HG02571 (cell line): ENCODE results near the gene KATNBL1.

Experiments used
- ATAC-seq: cut with Tn5 transposase; IDR thresholded peaks from one replicate; pipeline ENCODE4 v1.9.1; 2021; ENCODE audit warnings: mild to moderate bottlenecking, moderate library complexity; ENCODE audit not compliant: unreplicated experiment

KATNBL1 gene

GRCh38 chr15:34119291-34119690 is 90.6 kb downstream of the KATNBL1 start:
- ATAC-seq = no peak

GRCh38 chr15:34116620-34117019 is 93.3 kb downstream of the KATNBL1 start:
- no peak for ATAC-seq

GRCh38 chr15:34114739-34115138 is 95.2 kb downstream of the KATNBL1 start:
- ATAC-seq = no peak

- ATAC-seq = no peak
Observed at GRCh38 chr15:34114215-34114614, 95.7 kb downstream of the KATNBL1 start.

- no peak for ATAC-seq
Observed at GRCh38 chr15:34111488-34111887, 98.4 kb downstream of the KATNBL1 start.

GRCh38 chr15:34109797-34110663 is 99.9 kb downstream of the KATNBL1 start:
- ATAC-seq = no peak

- ATAC-seq = no peak
Observed at GRCh38 chr15:34107315-34107714, 102.6 kb downstream of the KATNBL1 start.

- ATAC-seq = no peak
Observed at GRCh38 chr15:34106423-34106822, 103.5 kb downstream of the KATNBL1 start.

GRCh38 chr15:34102175-34102925 is 107.5 kb downstream of the KATNBL1 start:
- ATAC-seq = no peak

- peak; percentile 99 for ATAC-seq
Observed at GRCh38 chr15:34101366-34102174, 108.3 kb downstream of the KATNBL1 start, which contains the start of the genes EMC7 and PGBD4. Gene EMC7 (minus strand): TSS chr15:34101862. CDS start chr15:34101839, 23 bp downstream. Gene PGBD4 (plus strand): TSS chr15:34102083. CDS start chr15:34102532, 449 bp downstream.

GRCh38 chr15:34099914-34100313 is 110.0 kb downstream of the KATNBL1 start:
- no peak for ATAC-seq
